GM18907 (cell line): Measurements from ENCODE around the gene SLC11A1.

Experiments
- ATAC-seq: cut with Tn5 transposase; IDR thresholded peaks from one replicate; pipeline ENCODE4 v1.9.1; 2021; ENCODE audit warnings: mild to moderate bottlenecking, moderate library complexity; ENCODE audit not compliant: unreplicated experiment

SLC11A1 gene

GRCh38 chr2:218366621-218367414 lies 15.3 kb upstream of the SLC11A1 start:
- ATAC-seq: no peak

DNA sequence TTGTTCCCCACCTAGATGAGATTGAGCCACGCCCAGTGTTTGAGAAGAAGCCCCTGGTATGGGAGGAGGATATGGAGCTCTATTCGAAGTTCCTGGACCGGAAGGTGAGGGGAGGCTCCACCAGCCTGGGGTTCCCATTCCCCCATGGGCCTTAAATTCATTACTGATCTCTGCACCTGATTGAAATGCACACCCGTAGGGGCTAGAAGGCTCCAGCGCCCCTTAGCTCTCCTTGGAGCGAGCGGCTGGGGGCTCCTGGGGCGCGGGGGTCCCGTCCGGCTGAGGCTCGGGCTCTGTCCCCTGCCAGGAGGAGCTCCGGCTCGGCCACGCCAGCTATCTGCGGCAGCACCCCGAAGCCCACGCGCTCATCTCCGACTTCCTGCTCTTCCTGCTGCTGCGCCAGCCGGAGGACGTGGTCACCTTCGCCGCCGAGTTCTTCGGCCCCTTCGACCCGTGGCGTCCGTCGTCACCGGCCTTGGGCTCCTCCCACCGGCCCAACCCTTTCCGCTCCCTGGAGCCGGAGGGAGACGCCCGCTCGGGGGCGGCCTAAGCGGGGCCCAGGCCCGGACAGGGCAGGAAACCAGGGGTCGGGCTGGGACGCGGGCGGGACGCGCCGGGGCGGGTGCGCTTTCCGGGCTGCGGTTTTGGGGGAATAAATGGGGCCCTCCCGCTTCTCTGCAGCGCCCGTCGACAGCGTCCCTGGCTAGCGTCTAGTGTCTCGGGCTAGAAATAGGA lies 14.5 kb upstream of the SLC11A1 start:
- peak; percentile 92 for ATAC-seq

- no peak for ATAC-seq
Measured at GRCh38 chr2:218368150-218368528, 13.9 kb upstream of the SLC11A1 start.

DNA sequence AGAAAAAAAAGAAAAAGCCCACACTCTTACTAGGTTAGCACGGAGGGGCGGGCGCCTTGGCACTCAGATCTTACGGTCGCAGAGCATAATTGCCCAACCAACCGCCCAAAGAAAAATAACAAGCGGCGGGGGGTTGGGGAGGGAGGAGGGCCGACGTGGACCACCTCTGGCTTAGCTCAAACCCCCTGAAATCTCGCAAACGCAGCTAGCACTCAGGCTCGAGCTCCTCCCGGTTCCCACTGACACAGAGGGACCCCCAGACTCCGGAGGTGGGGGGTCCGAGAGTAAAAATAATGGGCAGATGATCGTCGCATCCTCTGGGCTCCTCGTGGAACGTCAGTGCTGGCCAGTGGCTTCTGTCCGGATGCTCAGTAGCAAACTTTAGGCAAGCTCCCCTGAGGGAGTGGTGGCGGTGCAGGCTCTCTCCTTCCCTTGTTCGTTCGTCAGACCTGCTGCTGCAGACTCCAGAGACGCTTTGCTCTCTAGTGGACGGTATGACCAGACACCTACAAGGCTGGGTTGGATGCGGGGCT lies 13.4 kb upstream of the SLC11A1 start:
- ATAC-seq: no peak

DNA sequence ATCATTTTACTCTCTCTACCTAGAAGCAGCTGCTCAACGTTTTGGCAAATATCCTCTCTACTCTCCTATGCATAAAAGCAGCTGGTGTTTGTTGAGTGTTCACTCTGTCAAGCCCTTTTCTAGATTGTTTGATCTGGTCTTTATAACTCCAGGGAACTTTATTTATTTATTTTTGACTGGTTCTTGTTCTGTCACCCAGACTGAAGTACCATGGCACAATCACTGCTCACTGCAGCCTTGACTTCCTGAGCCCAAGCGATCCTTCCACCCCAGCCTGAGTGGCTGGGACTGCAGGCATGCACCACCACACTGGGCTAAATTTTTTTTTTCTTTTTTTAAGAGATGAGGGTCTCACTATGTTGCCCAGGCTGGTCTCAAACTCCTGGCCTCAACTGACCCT lies 12.7 kb upstream of the SLC11A1 start:
- ATAC-seq: no peak

- no peak for ATAC-seq
Measured at GRCh38 chr2:218370410-218371063, 11.5 kb upstream of the SLC11A1 start.

DNA sequence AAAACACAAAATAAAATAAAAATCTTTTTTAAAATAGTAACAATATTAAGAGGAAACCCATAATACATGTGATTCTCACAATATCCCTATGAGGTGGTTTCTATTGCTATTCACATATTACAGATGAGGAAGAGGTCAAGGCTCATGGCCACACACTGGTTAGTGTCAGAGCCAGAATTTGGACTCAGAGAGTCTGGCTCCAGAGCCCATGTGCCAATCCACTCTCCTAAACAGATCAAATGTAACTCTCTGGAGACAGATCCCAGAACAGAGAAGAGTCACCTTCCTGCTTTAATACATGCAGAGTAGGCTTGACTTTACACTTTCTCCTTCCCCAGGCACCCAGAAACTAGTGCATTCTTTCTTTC lies 10.1 kb upstream of the SLC11A1 start:
- no peak for ATAC-seq

- no peak for ATAC-seq
Measured at GRCh38 chr2:218374795-218375194, 7.3 kb upstream of the SLC11A1 start.

GRCh38 chr2:218375212-218375611 lies 6.9 kb upstream of the SLC11A1 start:
- no peak for ATAC-seq

DNA sequence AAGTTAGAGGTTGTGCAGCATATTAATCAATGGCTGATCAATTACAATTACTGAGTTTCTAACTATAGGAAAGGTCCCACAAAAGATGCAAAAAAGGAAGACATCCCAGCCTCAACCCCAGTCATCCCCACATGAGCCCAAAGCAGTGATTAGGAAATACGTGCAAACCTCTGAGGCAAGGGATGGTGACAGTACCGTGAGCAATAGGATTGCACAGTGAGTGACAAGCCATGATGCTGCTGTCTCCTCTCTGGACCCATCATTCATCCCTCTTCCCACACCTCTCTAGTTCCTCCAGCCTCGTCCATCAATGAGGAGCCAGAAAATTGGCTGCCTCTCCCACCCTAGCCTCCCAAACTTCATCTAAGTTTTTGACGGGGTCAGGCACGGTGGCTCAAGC lies 4.0 kb upstream of the SLC11A1 start:
- ATAC-seq: no peak

GRCh38 chr2:218382785-218383184 lies 712 bp downstream of the SLC11A1 start:
- no peak for ATAC-seq

- ATAC-seq: no peak
Measured at GRCh38 chr2:218383892-218384519, 1.9 kb downstream of the SLC11A1 start.

- ATAC-seq: no peak
Measured at GRCh38 chr2:218384975-218385374, 2.9 kb downstream of the SLC11A1 start.

- ATAC-seq: no peak
Measured at GRCh38 chr2:218386505-218387368, 4.7 kb downstream of the SLC11A1 start.

GRCh38 chr2:218387369-218388194 lies 5.5 kb downstream of the SLC11A1 start:
- ATAC-seq: no peak

DNA sequence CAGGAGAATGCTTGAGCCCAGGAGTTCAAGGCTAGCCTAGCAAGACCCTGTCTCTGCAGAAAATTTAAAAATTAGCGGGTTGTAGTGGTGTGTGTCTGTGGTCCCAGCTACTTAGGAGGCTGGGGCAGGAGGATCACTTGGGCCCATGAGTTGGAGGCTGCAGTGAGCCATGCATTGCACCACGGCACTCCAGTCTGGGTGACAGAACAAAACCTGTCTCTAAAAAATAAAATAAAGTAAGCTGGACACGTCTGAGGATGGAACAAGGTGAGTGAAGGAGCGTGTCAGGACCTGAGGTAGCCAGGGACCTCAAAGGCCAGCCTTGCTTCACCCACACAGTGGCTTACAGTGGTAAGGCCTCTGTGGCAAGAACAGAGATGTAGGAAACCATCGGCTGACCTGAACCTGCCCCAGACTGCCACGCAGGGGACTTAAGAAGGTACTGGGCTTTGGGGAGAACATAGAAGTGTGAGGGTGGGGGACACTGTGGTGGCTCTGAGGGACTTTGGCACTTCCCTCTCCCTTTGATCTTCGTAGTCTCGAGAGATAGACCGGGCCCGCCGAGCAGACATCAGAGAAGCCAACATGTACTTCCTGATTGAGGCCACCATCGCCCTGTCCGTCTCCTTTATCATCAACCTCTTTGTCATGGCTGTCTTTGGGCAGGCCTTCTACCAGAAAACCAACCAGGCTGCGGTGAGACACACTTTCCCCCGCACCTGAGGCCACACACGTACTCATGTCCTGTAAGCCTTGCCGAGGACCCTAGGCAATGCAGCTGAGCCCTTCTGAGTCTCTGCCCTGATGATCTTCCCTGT lies 7.5 kb downstream of the SLC11A1 start:
- no peak for ATAC-seq

DNA sequence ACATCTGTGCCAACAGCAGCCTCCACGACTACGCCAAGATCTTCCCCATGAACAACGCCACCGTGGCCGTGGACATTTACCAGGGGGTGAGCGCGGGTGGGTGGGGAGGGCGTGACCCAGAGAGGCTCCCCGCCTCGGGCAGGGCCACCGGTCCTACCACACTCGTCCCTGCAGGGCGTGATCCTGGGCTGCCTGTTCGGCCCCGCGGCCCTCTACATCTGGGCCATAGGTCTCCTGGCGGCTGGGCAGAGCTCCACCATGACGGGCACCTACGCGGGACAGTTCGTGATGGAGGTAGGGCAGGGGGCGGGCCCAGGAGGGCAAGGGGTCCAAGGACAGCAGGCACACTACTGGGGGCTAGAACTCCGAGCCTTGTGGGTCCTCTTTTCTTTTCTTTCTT lies 9.1 kb downstream of the SLC11A1 start:
- no peak for ATAC-seq

DNA sequence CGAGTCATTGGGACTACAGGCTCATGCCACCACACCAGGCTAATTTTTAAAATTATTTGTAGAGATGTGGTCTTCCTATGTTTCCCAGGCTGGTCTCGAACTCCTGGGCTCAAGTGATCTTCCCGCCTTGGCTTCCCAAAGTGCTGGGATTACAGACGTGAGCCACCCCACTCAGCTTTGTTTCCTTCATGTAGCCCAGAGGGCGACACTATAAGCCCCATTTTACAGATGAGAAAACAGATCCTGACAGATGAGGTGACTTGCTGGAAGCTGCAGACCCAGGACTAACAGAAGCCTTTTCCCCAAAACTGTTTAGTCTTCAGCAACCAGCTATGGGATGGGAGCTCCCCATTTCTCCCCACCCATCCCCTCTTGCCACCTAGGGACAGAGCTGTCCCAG lies 10.4 kb downstream of the SLC11A1 start:
- no peak for ATAC-seq
